GM21360 (cell line): ENCODE data around the gene IL17A.

Source experiments
- ATAC-seq: cut with Tn5 transposase; IDR thresholded peaks from one replicate; pipeline ENCODE4 v1.9.1; 2021; ENCODE audit warnings: mild to moderate bottlenecking, moderate library complexity; ENCODE audit not compliant: unreplicated experiment

IL17A gene

DNA sequence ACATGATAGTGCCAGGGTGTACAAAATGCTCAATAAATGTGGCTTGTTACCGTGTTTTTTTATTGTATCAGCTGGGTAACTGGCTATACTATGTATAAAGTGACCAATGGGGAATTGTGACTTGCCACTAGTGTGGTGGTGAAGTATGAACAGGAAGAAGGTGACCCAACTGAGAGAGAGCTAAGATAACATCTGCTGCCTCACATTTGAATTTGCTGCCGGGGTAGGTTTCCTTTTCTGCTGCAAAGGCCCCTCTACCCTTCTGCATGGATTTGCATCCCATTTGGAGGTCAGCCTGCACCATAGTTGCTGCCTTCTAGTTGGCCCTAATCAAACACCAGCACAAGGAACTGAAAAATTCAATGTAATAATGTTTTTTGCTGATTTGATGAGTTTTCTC lies 24.1 kb downstream of the IL17A start:
- ATAC-seq: peak; percentile 60

DNA sequence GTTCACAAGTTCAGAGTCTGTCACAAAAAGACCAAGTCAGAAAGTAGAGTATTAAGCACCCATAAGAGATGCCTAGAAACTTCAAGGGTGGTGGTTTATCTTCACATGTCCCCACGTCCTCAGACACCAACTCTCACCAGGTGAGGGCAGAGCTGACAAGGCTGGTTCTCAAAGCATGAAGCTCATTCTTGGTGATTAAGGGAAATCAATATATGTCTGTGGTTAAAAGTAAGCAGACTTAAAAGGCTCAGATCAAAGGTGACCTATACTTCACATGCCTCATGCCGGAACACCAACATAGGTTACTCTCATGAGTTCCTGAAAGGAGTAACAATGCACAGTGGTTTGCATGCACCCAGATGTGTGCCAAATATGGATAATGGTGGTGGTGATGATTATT lies 27.0 kb downstream of the IL17A start:
- no peak for ATAC-seq

DNA sequence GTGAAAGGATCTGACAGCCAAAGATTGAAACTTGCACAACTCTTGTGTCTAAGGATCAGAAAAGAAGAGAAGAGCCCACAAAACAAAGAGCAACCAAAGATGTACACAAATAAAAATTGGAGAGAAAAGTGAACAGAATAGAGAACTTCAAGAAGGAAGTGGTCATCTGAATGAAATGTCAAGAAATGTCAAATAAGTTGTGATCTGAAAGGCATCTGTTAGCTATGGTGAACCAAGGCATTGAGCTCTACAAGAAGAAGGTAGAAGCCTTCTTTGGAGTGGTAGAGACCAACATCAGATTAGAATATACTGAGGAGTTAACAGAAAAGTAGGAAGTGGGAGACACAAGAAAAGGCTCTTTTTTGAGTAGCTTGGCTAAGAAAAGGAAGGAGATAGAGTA lies 29.6 kb downstream of the IL17A start:
- ATAC-seq: no peak

DNA sequence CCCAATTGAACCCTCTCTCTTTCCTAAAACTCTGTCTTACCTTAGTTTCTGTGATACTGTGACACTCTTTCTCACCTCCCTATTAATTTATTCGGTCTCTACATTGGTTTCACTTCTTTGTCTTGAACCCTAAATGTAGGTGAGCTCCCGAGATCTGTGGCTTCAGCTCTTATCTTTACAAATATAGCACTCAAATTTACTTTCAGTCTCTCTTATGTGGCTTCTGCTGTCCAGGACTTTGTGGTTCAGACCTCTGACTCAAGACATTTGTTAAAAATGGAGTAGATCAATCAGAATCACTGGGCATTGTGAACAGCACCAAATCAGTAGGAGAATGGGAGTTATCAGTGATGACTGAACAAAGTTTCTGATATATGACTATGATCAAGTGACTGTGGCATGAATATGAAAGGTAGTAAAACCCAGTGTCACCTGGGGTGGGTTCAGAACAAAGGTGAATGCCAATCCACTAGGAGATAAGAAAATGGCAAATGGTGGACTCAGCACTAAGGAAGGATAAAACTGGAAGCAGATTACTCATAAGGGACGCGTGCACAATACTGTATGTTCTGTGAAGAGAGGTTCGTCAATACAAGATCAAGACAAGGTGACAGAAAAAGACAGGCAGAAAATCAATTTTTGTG lies 30.9 kb downstream of the IL17A start:
- peak; percentile 58 for ATAC-seq

DNA sequence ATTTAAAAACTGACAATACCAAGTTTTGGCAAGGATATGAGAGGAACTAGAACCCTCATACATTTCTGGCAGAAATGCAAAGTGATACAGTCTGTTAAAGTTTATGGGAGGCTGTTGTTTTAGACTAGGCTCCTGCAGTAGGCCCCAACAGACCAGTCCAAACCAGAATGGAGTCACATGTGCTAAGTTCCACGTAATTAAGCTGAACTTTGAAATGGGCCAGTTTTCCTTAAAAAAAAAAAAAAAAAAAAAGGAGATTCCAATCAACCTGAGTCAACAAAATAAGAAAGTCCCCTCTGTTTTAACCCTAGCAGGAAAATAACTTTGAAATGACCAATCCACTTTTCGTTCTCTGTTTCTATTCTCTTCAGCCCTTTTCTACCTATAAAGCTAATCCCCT lies 31.6 kb downstream of the IL17A start:
- no peak for ATAC-seq

DNA sequence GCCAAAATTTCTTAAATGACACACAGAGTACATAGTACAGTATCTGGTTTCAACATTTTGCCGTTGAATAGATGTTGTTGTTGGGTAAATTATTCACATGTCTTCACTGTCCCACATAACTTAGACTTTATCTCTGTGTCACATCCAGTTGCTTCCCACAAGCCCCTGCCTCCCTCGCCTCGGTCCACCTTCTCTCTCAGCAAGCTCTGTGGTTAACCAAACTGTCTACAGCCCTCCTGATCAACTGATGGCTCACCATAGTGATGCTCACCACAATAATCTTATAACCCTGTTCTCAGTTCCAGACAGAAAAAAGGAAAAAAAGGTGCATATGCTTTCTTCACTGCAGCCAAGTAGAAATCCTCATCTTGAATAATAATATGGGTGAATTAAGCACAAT lies 35.1 kb downstream of the IL17A start:
- ATAC-seq: peak; percentile 66

DNA sequence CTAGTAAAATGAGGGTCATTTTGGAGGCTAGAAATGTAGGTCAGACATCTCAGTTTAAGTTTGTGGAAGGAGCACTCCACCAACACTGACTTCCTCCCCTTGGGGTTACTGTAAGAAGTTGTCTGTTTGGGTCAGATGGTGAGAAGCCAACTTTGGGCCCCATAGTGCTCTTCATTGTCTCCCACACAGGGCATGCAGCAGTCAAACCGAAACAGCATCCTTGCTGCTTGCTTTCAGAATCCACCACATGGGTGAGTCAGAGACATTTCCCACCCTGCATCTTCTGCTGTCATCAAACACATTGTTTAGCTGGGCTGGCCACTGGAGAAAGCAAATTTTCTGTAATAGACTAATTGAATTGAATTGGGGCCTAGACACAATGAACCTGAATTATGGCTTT lies 41.3 kb downstream of the IL17A start:
- peak; percentile 100 for ATAC-seq

DNA sequence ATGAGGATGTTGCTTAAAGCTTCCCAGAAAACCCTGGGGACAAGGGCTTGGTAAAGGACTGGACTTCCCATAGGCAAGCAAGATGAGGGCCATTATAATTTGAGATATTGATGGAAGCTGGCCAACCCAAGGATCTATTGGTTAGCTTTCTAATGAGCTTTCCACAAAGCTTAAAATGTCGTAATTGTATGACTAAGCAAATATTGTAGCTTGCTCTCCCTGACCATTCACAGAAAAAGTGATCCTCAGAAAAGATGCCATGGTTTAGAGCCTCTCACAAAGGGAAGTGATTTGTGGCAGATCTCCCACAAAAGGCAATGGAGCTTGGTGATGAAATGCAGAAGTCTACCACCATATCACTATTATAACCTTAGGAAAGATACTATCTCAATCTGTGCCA lies 44.5 kb downstream of the IL17A start:
- no peak for ATAC-seq

DNA sequence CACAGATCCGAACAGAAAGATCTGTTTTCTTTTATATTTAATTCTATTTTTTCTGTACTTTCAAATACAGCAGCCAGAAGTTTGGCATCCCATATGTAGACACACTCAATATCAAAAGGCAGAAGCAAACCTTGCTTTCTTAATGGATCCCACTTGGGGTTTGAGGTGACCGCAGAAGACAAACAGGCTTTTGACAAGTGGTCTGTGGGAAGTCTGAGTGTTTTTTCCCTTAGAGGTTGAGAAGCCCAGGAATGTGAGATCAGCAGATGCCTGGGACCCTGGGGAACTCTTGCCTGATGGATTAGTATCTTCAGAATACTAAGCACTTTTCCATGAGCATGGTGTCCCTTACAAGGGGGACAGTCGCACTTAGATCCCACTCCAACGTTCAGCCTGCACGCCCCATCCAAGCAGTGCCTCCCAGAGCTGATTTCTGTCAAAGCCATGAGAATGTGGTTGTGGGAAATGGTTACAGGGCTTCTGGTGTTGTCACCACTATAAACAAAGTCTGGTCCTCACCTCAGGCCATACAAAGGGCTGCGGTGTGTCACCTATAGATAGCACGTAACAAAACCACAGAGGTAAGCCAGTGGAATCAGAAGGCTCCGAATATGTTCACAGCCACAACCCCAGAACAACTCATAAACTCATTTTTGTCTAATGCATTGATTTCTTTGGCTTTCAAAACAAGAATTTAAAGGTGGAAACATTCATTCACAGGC lies 45.4 kb downstream of the IL17A start:
- ATAC-seq: no peak

DNA sequence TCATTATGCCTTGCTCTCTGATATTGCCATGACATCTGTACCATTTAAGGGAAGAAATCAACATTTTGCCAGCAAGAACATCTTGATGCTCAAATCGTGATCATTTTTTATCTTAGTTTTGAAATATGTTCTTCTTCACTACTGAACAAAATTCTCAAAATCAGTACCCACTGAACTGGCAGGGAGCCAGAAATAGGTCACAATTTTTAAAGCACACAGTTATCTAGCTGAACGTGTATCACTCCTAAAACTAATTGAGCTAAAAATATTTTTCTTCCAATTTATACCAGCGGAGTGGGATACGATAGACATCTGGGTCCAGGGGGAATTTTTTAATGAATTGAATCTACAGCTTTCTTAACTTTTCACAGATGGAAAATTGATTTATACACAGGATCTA lies 46.8 kb downstream of the IL17A start:
- no peak for ATAC-seq

DNA sequence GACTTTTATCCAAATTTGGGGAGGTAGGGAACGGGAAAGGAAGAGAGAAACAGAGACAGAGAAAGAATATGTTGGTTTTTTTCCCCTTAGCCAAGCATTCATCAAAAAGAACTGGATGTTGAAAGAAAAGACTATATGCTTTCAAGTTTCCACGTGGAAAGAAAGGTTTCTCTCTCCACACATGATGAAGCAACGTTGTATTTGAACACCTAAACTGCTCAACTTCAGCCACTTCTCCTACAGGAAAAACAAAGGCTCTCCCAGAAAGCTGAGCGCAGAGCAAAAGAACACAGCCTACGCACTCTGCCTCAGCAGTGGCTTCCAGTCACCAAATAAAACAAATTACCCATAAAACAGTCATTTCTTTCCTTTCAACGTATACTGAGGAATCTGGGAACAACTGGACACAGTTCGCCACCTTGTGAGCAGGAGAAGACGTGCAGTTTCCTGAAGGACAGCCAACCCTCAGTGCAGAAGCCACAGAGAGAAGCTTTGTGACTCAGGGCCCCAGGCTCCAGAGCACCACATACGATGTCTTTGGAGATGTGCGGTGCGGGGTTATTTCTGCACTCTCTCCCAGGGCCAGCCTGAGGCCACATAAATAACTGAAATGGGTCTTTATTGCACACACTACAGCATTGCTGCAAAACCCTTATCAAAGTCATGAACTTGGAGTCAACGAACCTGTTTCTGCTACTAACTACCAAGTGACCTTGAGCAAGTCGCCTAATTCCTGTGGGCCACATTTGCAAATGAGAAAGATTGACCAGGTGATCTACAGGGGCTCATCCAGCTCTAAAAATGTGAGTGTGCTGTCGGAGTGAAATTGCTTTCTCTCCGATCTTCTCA lies 48.0 kb downstream of the IL17A start:
- peak; percentile 82 for ATAC-seq
